Measurements from ENCODE around the gene AMPD3. TPM values are rescaled to one million over a fixed set of nuclear protein-coding genes. Genes with fewer than 3 reads are reported as not detected.

The AMPD3 gene
- total and polyA plus RNA-seq, 2 donors (not counting 1 experiment from before 2014, with no cell fraction given), result 40.1 to 85.5 TPM

DNA sequence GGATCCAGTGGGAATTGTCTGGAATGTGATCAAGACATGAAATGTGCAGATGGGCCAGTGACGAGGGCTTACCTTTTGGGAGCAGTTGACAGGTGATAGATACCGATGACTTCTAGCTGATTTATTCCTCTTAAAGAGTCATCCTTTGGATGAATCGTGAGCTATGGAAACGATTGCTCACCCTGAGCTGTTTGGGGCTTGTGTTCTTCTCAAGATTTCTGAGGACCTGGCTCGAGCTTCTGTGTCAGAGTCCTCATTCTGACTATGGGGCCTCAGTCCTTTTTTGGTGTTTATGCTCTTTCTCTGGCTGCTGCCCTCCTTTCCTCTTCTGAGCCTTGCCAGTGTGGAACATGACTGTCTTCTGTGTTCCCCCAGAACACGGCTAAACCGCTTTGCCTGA lies 11.9 kb upstream of the AMPD3 start:
- Histone ChIP-seq H3K4me2 (replicated peaks; ENCODE audit: low read depth, low read length, poor library complexity, severe bottlenecking) (no peak overlapping the region), H3K79me2 (ENCODE audit: control insufficient read depth, insufficient read depth, low read length) (peaks cover 22% of the 10 kb centered on the region), H3K9ac (ENCODE audit: low read length) (no peak overlapping the region), H3K4me3 (ENCODE audit: control extremely low read depth in 1 of 5, extremely low read depth in 1 of 5, insufficient read depth in 1 of 5, low read depth in 2 of 5, low read length in 4 of 5) (no peak overlapping the region), H3K27me3 (replicated peaks in 1 of 4; ENCODE audit: control extremely low read depth in 1 of 4, control insufficient read depth in 3 of 4, insufficient read depth in 4 of 4, low read length in 3 of 4) (no peaks in the 10 kb centered on the region), H3K9me3 (ENCODE audit: control extremely low read depth in 1 of 3, control insufficient read depth in 2 of 3, insufficient read depth in 1 of 3, low read length in 2 of 3) (peaks cover 0 to 6% (median 0%) of the 10 kb centered on the region in 3 donors), H4K20me1 (ENCODE audit: control insufficient read depth, insufficient read depth, low read length, poor library complexity, severe bottlenecking) (no peaks in the 10 kb centered on the region), H3K4me1 (ENCODE audit: control insufficient read depth in 2 of 2, insufficient read depth in 2 of 2, low read length in 2 of 2) (peaks cover 38 to 41% of the 10 kb centered on the region in 2 donors), H3K27ac (ENCODE audit: low read length in 2 of 2) (peak overlapping the region in 1 of 2 donors; percentile 96), H3K36me3 (replicated peaks in 1 of 2; ENCODE audit: control extremely low read depth in 1 of 2, control insufficient read depth in 1 of 2, extremely low read depth in 1 of 2, insufficient read depth in 2 of 2, low read length in 1 of 2) (no peaks in the 10 kb centered on the region), H2AFZ (ENCODE audit: insufficient read depth, low read depth, low read length, poor library complexity, severe bottlenecking) (no peak overlapping the region)
- Mint-ChIP-seq H3K4me3 (peak overlapping the region; percentile 27), H3K4me1 (peaks cover 39% of the 10 kb centered on the region), H3K27me3 (no peaks in the 10 kb centered on the region), H3K27ac (peak overlapping the region; percentile 77), H3K9me3 (ENCODE audit: insufficient read depth) (no peaks in the 10 kb centered on the region)
- DNase-seq, result no peak
- no peak for ATAC-seq (ENCODE audit: low read depth)
- TF ChIP-seq CTCF (IDR thresholded peaks at IDR 0.05), result no peak
- no peak for TF ChIP-seq EZH2 (IDR thresholded peaks at IDR 0.05; ENCODE audit: borderline replicate concordance, insufficient read depth, low read depth, low read length, poor library complexity, severe bottlenecking)
- WGBS (ENCODE audit: insufficient coverage), result 98% methylated on average over 5 of the region's 7 CpGs
- ChIA-PET POLR2A (interaction anchor here (2.4 to 2.6 kb wide), 2 partner anchors 8 to 12 kb away, joined by 10 to 38 read pairs; partner anchors contain the start of gene AMPD3), CTCF (interaction anchor here (1.9 to 3.0 kb wide), 5 partner anchors 12 to 98 kb away, joined by 8 to 30 read pairs (median 11); partner anchors contain the start of genes AMPD3 and RNF141)
- intact Hi-C loops (cut with micrococcal nuclease), result no loop called here

GRCh38 chr11:10443721-10444235 lies 11.3 kb upstream of the AMPD3 start:
- Histone ChIP-seq H3K9me3 (ENCODE audit: control extremely low read depth in 1 of 3, control insufficient read depth in 2 of 3, insufficient read depth in 1 of 3, low read length in 2 of 3) (peaks cover 0 to 6% (median 0%) of the 10 kb centered on the region in 3 donors), H3K36me3 (replicated peaks in 1 of 2; ENCODE audit: control extremely low read depth in 1 of 2, control insufficient read depth in 1 of 2, extremely low read depth in 1 of 2, insufficient read depth in 2 of 2, low read length in 1 of 2) (no peaks in the 10 kb centered on the region), H3K9ac (ENCODE audit: low read length) (no peak overlapping the region), H3K4me3 (ENCODE audit: control extremely low read depth in 1 of 5, extremely low read depth in 1 of 5, insufficient read depth in 1 of 5, low read depth in 2 of 5, low read length in 4 of 5) (no peak overlapping the region), H3K27ac (ENCODE audit: low read length in 2 of 2) (no peak overlapping the region), H3K4me1 (ENCODE audit: control insufficient read depth in 2 of 2, insufficient read depth in 2 of 2, low read length in 2 of 2) (peaks cover 38 to 41% of the 10 kb centered on the region in 2 donors), H2AFZ (ENCODE audit: insufficient read depth, low read depth, low read length, poor library complexity, severe bottlenecking) (no peak overlapping the region), H4K20me1 (ENCODE audit: control insufficient read depth, insufficient read depth, low read length, poor library complexity, severe bottlenecking) (no peaks in the 10 kb centered on the region), H3K27me3 (replicated peaks in 1 of 4; ENCODE audit: control extremely low read depth in 1 of 4, control insufficient read depth in 3 of 4, insufficient read depth in 4 of 4, low read length in 3 of 4) (no peaks in the 10 kb centered on the region), H3K79me2 (ENCODE audit: control insufficient read depth, insufficient read depth, low read length) (peaks cover 25% of the 10 kb centered on the region), H3K4me2 (replicated peaks; ENCODE audit: low read depth, low read length, poor library complexity, severe bottlenecking) (no peak overlapping the region)
- POLR2A ChIA-PET, result no interaction called here
- no CpG with 5 or more reads among the region's 4 CpGs for WGBS (ENCODE audit: insufficient coverage)
- H3K9me3 Mint-ChIP-seq (ENCODE audit: insufficient read depth), result no peaks in the 10 kb centered on the region
- no peak overlapping the region for H3K4me3 Mint-ChIP-seq
- no peaks in the 10 kb centered on the region for H3K27me3 Mint-ChIP-seq
- no peak for TF ChIP-seq EZH2 (IDR thresholded peaks at IDR 0.05; ENCODE audit: borderline replicate concordance, insufficient read depth, low read depth, low read length, poor library complexity, severe bottlenecking)
- no peak for TF ChIP-seq CTCF (IDR thresholded peaks at IDR 0.05)
- H3K4me1 Mint-ChIP-seq, result peaks cover 39% of the 10 kb centered on the region
- DNase-seq (no peak), ATAC-seq (ENCODE audit: low read depth) (no peak)
- CTCF ChIA-PET, result interaction anchor here (2.5 to 3.5 kb wide), 4 partner anchors 12 to 97 kb away, joined by 11 to 30 read pairs (median 19); partner anchors contain the start of genes AMPD3 and RNF141
- H3K27ac Mint-ChIP-seq, result peak overlapping the region; percentile 29
- intact Hi-C loops (cut with micrococcal nuclease), result no loop called here
